A673 (cell line): ENCODE measurements around the gene AGAP1. TPM values are rescaled to one million over a fixed set of nuclear protein-coding genes. Genes with fewer than 3 reads are reported as not detected.

ENCODE experiments used
- BruUV-seq: library from RNA; stranded (reverse); fragments of 400-500 nt; replicated peaks from 2 replicates; lab custom pipeline; 2021; lab: Mats Ljungman, UMichigan
- CTCF ChIA-PET: fragments of 300-600 bp; sonication (Branson Sonifier 250); formaldehyde crosslinking; loops from one replicate; lab custom pipeline; 2022; ENCODE audit warnings: antibody characterized with exemption; lab: Charles Lee
- POLR2A ChIA-PET: fragments of 300-600 bp; sonication (Branson Sonifier 250); formaldehyde crosslinking; loops from one replicate; lab custom pipeline; 2022; ENCODE audit warnings: antibody characterized with exemption; ENCODE audit not compliant: low non-redundant PET; lab: Charles Lee
- DNase-seq: peaks from one replicate; pipeline ENCODE4 v3.0.0-alpha.2; 2015; ENCODE audit warnings: low spot score
- H3K27ac ChIP-seq: fragments of 200-600 bp; sonication (generic); 2 replicates; pipeline ENCODE4 v1.5.1; 2016; ENCODE audit warnings: mixed run types, low read depth, mild to moderate bottlenecking, mixed read lengths, antibody characterized with exemption, low read length; ENCODE audit not compliant: poor library complexity, severe bottlenecking
- H3K27me3 ChIP-seq: fragments of 200-600 bp; sonication (generic); replicated peaks from 2 replicates; pipeline ENCODE4 v1.6.1; 2017; ENCODE audit warnings: mixed run types, low read depth, mild to moderate bottlenecking, mixed read lengths, antibody characterized with exemption, low read length; ENCODE audit not compliant: insufficient read depth, poor library complexity
- H3K36me3 ChIP-seq: fragments of 200-600 bp; sonication (generic); 2 replicates; pipeline ENCODE4 v1.6.1; 2016; ENCODE audit warnings: mixed run types, mild to moderate bottlenecking, mixed read lengths, antibody characterized with exemption, low read length; ENCODE audit not compliant: insufficient read depth, poor library complexity, severe bottlenecking
- H3K4me1 ChIP-seq: fragments of 200-600 bp; sonication (generic); 2 replicates; pipeline ENCODE4 v1.6.1; 2017; ENCODE audit warnings: mixed run types, mild to moderate bottlenecking, mixed read lengths, antibody characterized with exemption, low read length; ENCODE audit not compliant: insufficient read depth, poor library complexity, severe bottlenecking
- H3K4me3 ChIP-seq: fragments of 200-600 bp; sonication (generic); 2 replicates; pipeline ENCODE4 v1.5.1; 2016; ENCODE audit warnings: low read depth, mixed run types, mild to moderate bottlenecking, mixed read lengths, low read length; ENCODE audit not compliant: poor library complexity, severe bottlenecking
- H3K9me3 ChIP-seq: fragments of 200-600 bp; sonication (generic); 2 replicates; pipeline ENCODE4 v1.6.1; 2016; ENCODE audit warnings: mixed run types, low read depth, mild to moderate bottlenecking, mixed read lengths, antibody characterized with exemption, low read length; ENCODE audit not compliant: poor library complexity, severe bottlenecking
- CTCF ChIP-seq: fragments of 300-800, 200-600 bp; sonication (generic); conservative IDR thresholded peaks from 2 replicates; pipeline ENCODE4 v1.5.1; 2017; ENCODE audit warnings: low read depth, mild to moderate bottlenecking, antibody characterized with exemption, low read length, moderate library complexity, mixed read lengths
- EZH2 ChIP-seq: fragments of 200-600 bp; sonication (generic); IDR thresholded peaks from 2 replicates; pipeline ENCODE4 v1.6.1; 2017; ENCODE audit warnings: borderline replicate concordance, low read depth, mild to moderate bottlenecking, mixed read lengths, antibody characterized with exemption, low read length; ENCODE audit not compliant: poor library complexity, severe bottlenecking
- intact Hi-C: fragments of 100-400 bp; cut with micrococcal nuclease; formaldehyde crosslinking; loops from one replicate; pipeline ENCODE4 v1.10.0; 2022; ENCODE audit not compliant: unreplicated experiment
- total RNA-seq: library from RNA; stranded (reverse); gene quantifications from 2 replicates; pipeline ENCODE4 v1.2.3, GENCODE V29; 2021

The AGAP1 gene
- total RNA-seq, 1 experiment from 2014 or later = 25.3 TPM

- DNase-seq = no peak
- Histone ChIP-seq H3K36me3 (no peaks in the 10 kb centered on the region), H3K9me3 (no peaks in the 10 kb centered on the region), H3K4me3 (no peak overlapping the region), H3K27ac (no peak overlapping the region), H3K27me3 (no peaks in the 10 kb centered on the region), H3K4me1 (no peaks in the 10 kb centered on the region)
- intact Hi-C loops = no loop called here
- POLR2A ChIA-PET = no interaction called here
- CTCF ChIA-PET = no interaction called here
- no peak for TF ChIP-seq EZH2
- TF ChIP-seq CTCF = no peak
- no TSS peak for BruUV-seq
Measured at GRCh38 chr2:235847576-235847975, 353.7 kb downstream of the AGAP1 start.

- CTCF ChIA-PET = no interaction called here
- Histone ChIP-seq H3K27me3 (no peaks in the 10 kb centered on the region), H3K9me3 (no peaks in the 10 kb centered on the region), H3K36me3 (no peaks in the 10 kb centered on the region), H3K27ac (no peak overlapping the region), H3K4me3 (no peak overlapping the region), H3K4me1 (no peaks in the 10 kb centered on the region)
- no peak for DNase-seq
- TF ChIP-seq EZH2 (no peak), CTCF (no peak)
- no TSS peak for BruUV-seq
- intact Hi-C loops = no loop called here
- POLR2A ChIA-PET = no interaction called here
Measured at GRCh38 chr2:235848055-235848454, 354.2 kb downstream of the AGAP1 start.

- no peak overlapping the region for H3K4me3 ChIP-seq
- H3K9me3 ChIP-seq = no peaks in the 10 kb centered on the region
- no peaks in the 10 kb centered on the region for H3K4me1 ChIP-seq
- BruUV-seq = no TSS peak
- no peak for DNase-seq
- no peaks in the 10 kb centered on the region for H3K36me3 ChIP-seq
- ChIA-PET CTCF (no interaction called here), POLR2A (no interaction called here)
- no peaks in the 10 kb centered on the region for H3K27me3 ChIP-seq
- H3K27ac ChIP-seq = no peak overlapping the region
- TF ChIP-seq CTCF (no peak), EZH2 (no peak)
- intact Hi-C loops = no loop called here
Measured at GRCh38 chr2:235848946-235849345, 355.1 kb downstream of the AGAP1 start.
